Spleen (tissue), 11 donors: ENCODE results near the gene CKM. TPM values are rescaled to one million over a fixed set of nuclear protein-coding genes. Genes with fewer than 3 reads are reported as not detected.

Experiments
- DNase-seq: peaks from one replicate; pipeline ENCODE4 v3.0.0-alpha.2; 2020
- H3K27ac ChIP-seq, 8 donors: fragments of 200-600 bp; sonication (generic) in 7 of 8; 1 replicate in 4 of 8; 2 replicates in 4 of 8; pipeline versions ENCODE4 v1.5.0 to v1.8.0; 2016 to 2021; ENCODE audit warnings: inconsistent platforms in 4 of 8, mild to moderate bottlenecking in 4 of 8, moderate library complexity in 1 of 8
- H3K27me3 ChIP-seq, 7 donors: fragments of 200-600 bp; sonication (generic) in 6 of 7; replicated peaks in 1 of 7; 1 replicate in 4 of 7; 2 replicates in 3 of 7; pipeline versions ENCODE4 v1.5.0 to v1.8.0; 2016 to 2021; ENCODE audit warnings: inconsistent platforms in 3 of 7, mild to moderate bottlenecking in 1 of 7
- H3K36me3 ChIP-seq, 6 donors: fragments of 200-600 bp; sonication (generic) in 5 of 6; 1 replicate in 4 of 6; 2 replicates in 2 of 6; pipeline versions ENCODE4 v1.5.0 to v1.8.0; 2016 to 2021; ENCODE audit warnings: inconsistent platforms in 2 of 6
- H3K4me1 ChIP-seq, 6 donors: fragments of 200-600 bp; sonication (generic) in 5 of 6; 1 replicate in 3 of 6; 2 replicates in 3 of 6; pipeline versions ENCODE4 v1.5.0 to v1.8.0; 2016 to 2021; ENCODE audit warnings: inconsistent platforms in 3 of 6
- H3K4me3 ChIP-seq, 8 donors: fragments of 200-600 bp; sonication (generic) in 7 of 8; 1 replicate in 4 of 8; 2 replicates in 4 of 8; pipeline versions ENCODE4 v1.5.0 to v1.8.0; 2016 to 2021; ENCODE audit warnings: inconsistent platforms in 4 of 8, mild to moderate bottlenecking in 4 of 8, moderate library complexity in 2 of 8
- H3K9me3 ChIP-seq, 8 donors: fragments of 200-600 bp; sonication (generic) in 7 of 8; 1 replicate in 4 of 8; 2 replicates in 4 of 8; pipeline versions ENCODE4 v1.5.0 to v1.8.0; 2016 to 2021; ENCODE audit warnings: inconsistent platforms in 4 of 8
- CTCF ChIP-seq, 11 experiments: fragments of 200-600 bp in 7 of 11; fragments of 450-650 bp in 4 of 11; sonication (generic) in 4 of 11; IDR thresholded peaks in 8 of 11; conservative IDR thresholded peaks in 3 of 11; 1 replicate in 7 of 11; 2 replicates in 4 of 11; pipeline versions ENCODE4 v1.4.0 to v1.8.0; 2016 to 2021; ENCODE audit warnings: antibody characterized with exemption in 11 of 11, inconsistent platforms in 4 of 11, mild to moderate bottlenecking in 1 of 11
- POLR2A ChIP-seq, 3 donors: fragments of 450-650 bp; IDR thresholded peaks; one replicate each; pipeline ENCODE4 v1.5.1; 2017; ENCODE audit warnings: antibody characterized with exemption in 3 of 3, mild to moderate bottlenecking in 1 of 3
- POLR2AphosphoS5 ChIP-seq, 3 donors: sonication (generic); formaldehyde crosslinking; IDR thresholded peaks; one replicate each; pipeline ENCODE4 v1.5.1; 2017; ENCODE audit warnings: antibody characterized with exemption in 3 of 3
- WGBS, 5 donors: extraction: QIAGEN DNeasy Blood & Tissue Kit in 3 of 5; methylation state at CpG; one replicate each; pipeline versions ENCODE4 v1.1.5 to v1.1.7; 2013 to 2018; 5-methylcytosine and 5-hydroxymethylcytosine counted together
- intact Hi-C: fragments of 100-400 bp; cut with DNase I; formaldehyde crosslinking; loops from one replicate; pipeline ENCODE4 v1.15.0; 2023; ENCODE audit warnings: low total_unique reads
- polyA plus RNA-seq, 3 donors: library from polyadenylated mRNA; stranded (reverse); fragments of 200-250 nt; gene quantifications; one replicate each; pipeline ENCODE4 v1.2.1, GENCODE V29; 2013
- total RNA-seq, 7 donors: library from RNA; depleted of rRNA in 3 of 7; stranded (reverse); fragments of >200 nt in 3 of 7; fragmentation: NEBNext Ultra II Directional in 4 of 7; extraction: Animal tissue kit (Norgen Biotek cat#: 25700) in 4 of 7; gene quantifications; one replicate each; pipeline versions ENCODE4 v1.1.0 to v1.2.1, GENCODE V29; 2016 to 2021
- donor health status: healthy with polysubstance abuse.
- donor health status: DM: no; HTN: no; CAD: no; lungs with moderate emphysema.
- donor health status: DM: no; HTN: no; CAD: no.
- donor health status: Bipolar disorder and iron deficiency.
- donor health status: healthy.
- donor health status: DM: no; HTN: no; CAD: no.
- donor health status: DM: yes; HTN: yes; CAD: no.

CKM gene
- total and polyA plus RNA-seq, 10 donors, result 0.29 to 4.4 (median 0.62) TPM; not detected in 6

DNA sequence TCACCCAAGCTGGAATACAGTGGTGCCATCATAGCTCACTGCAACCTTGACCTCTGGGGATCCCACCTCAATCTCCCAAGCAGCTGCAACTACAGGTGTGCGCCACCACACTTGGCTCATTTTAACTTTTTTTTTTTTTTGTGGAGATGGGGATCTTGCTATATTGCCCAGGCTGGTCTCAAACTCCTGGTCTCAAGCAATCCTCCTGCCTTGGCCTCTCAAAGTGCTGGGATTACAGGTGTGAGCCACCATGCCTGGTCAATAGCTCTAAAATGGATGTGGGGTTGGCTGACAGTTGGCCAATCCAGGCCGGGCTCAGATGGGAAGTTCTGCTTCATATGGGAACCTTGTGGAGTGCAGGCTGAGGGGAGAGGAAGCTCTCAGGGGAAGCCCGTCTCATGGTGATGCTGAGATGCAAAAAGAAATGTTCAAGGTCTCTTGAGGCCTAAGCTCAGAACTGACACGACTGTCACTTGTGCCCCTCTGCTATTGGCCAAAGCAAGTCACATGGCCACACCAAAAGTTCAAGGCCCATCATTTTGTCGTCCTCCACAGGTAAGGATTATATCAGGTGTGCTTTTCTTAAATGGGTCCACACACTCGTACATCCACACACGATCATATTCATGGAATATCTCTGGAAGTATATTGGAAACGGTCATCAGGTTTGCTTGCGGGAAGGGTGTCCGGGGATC is 11.1 kb upstream of the CKM start:
- TF ChIP-seq POLR2A (IDR thresholded peaks at IDR 0.05) (no peak), POLR2AphosphoS5 (IDR thresholded peaks at IDR 0.05) (no peak)
- H3K9me3 ChIP-seq, result no peaks in the 10 kb centered on the region
- H3K27me3 ChIP-seq, result peaks cover 0 to 20% (median 0%) of the 10 kb centered on the region in 7 donors
- H3K27ac ChIP-seq, result no peak overlapping the region
- H3K4me1 ChIP-seq, result peaks cover 0 to 7% (median 4%) of the 10 kb centered on the region in 6 donors
- 72 to 82% (median 80%) methylated on average over 10 of the region's 10 CpGs for WGBS, 5 donors
- H3K36me3 ChIP-seq, result no peaks in the 10 kb centered on the region
- H3K4me3 ChIP-seq, result no peak overlapping the region
- no peak for DNase-seq
- intact Hi-C loops, result no loop called here

- intact Hi-C loops, result no loop called here
- Histone ChIP-seq H3K36me3 (no peaks in the 10 kb centered on the region), H3K27me3 (no peaks in the 10 kb centered on the region), H3K27ac (no peak overlapping the region), H3K9me3 (no peaks in the 10 kb centered on the region), H3K4me1 (peaks cover 0 to 2% (median 0%) of the 10 kb centered on the region in 6 donors), H3K4me3 (no peak overlapping the region)
- DNase-seq, result no peak
- TF ChIP-seq CTCF (IDR thresholded peaks at IDR 0.05 in 8 of 11, conservative IDR thresholded peaks at IDR 0.05 in 3 of 11), result no peak
- TF ChIP-seq POLR2A (IDR thresholded peaks at IDR 0.05), result no peak
- TF ChIP-seq POLR2AphosphoS5 (IDR thresholded peaks at IDR 0.05), result no peak
- 85 to 91% (median 88%) methylated on average over 7 of the region's 7 CpGs for whole genome bisulfite sequencing, 5 donors
These were observed 8.7 kb upstream of the CKM start for GRCh38 chr19:45331411-45331810.

GRCh38 chr19:45327404-45328143 is 4.9 kb upstream of the CKM start:
- DNase-seq, result no peak
- 72 to 80% (median 78%) methylated on average over 13 of the region's 13 CpGs for WGBS, 5 donors
- H3K27me3 ChIP-seq, result peaks cover 0 to 29% (median 19%) of the 10 kb centered on the region in 7 donors
- H3K4me3 ChIP-seq, result no peak overlapping the region
- H3K36me3 ChIP-seq, result no peaks in the 10 kb centered on the region
- intact Hi-C loops, result no loop called here
- peaks cover 0 to 17% (median 8%) of the 10 kb centered on the region in 6 donors for H3K4me1 ChIP-seq
- TF ChIP-seq POLR2A (IDR thresholded peaks at IDR 0.05) (no peak), CTCF (IDR thresholded peaks at IDR 0.05 in 8 of 11, conservative IDR thresholded peaks at IDR 0.05 in 3 of 11) (no peak), POLR2AphosphoS5 (IDR thresholded peaks at IDR 0.05) (no peak)
- H3K9me3 ChIP-seq, result no peaks in the 10 kb centered on the region
- H3K27ac ChIP-seq, result no peak overlapping the region

GRCh38 chr19:45324349-45324907 is 1.8 kb upstream of the CKM start:
- H3K27me3 ChIP-seq, result peaks cover 0 to 55% (median 23%) of the 10 kb centered on the region in 7 donors
- H3K27ac ChIP-seq, result no peak overlapping the region
- TF ChIP-seq POLR2A (IDR thresholded peaks at IDR 0.05), result no peak
- H3K4me3 ChIP-seq, result no peak overlapping the region
- intact Hi-C loops, result no loop called here
- no peak for DNase-seq
- H3K36me3 ChIP-seq, result no peaks in the 10 kb centered on the region
- H3K4me1 ChIP-seq, result peaks cover 0 to 17% (median 8%) of the 10 kb centered on the region in 6 donors
- WGBS, 5 donors, result 61 to 72% (median 68%) methylated on average over 11 of the region's 11 CpGs
- H3K9me3 ChIP-seq, result no peaks in the 10 kb centered on the region

DNA sequence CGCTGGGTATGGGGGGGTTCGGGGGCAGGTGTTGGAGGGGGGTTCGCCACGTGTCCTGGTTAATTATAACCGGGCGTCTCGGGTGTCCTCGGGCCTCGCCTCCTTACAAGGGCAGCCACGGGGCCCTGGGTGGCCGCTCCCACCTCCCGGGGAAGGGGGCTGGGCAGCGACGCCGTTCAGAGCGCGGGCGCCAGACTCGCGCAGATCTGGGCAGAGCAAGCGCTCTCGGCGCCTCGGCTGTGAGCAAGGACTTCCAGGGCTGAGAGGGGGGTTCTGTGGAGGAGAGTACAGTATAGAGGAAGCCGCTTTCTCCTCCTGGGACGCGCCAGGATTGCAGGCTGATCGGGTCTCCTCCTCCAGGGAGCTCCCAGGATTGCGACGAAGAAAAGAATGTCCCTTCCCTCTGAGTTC is 1.0 kb upstream of the CKM start:
- intact Hi-C loops, result no loop called here
- peak overlapping the region in 3 of 8 donors; percentile 10 to 31 (median 11) for H3K4me3 ChIP-seq
- WGBS, 5 donors, result 2 to 5% (median 3%) methylated on average over 21 to 30 of the region's 30 CpGs
- peaks cover 0 to 63% (median 23%) of the 10 kb centered on the region in 7 donors for H3K27me3 ChIP-seq
- no peak overlapping the region for H3K27ac ChIP-seq
- H3K9me3 ChIP-seq, result no peaks in the 10 kb centered on the region
- no peak for DNase-seq
- H3K36me3 ChIP-seq, result no peaks in the 10 kb centered on the region
- peaks cover 0 to 17% (median 8%) of the 10 kb centered on the region in 6 donors for H3K4me1 ChIP-seq
- TF ChIP-seq POLR2AphosphoS5 (IDR thresholded peaks at IDR 0.05) (no peak), POLR2A (IDR thresholded peaks at IDR 0.05) (no peak), CTCF (IDR thresholded peaks at IDR 0.05 in 8 of 11, conservative IDR thresholded peaks at IDR 0.05 in 3 of 11) (no peak)
